LNCaP clone FGC (cell line): ENCODE results near the gene STXBP4.
A peak's percentile ranks its signal among the peaks of the same experiment; 100 is the strongest.

Experiments
- DNase-seq: peaks from one replicate; pipeline ENCODE4 v3.0.0-alpha.2; 2011; ENCODE audit warnings: low read depth
- H3K4me3 ChIP-seq: 2 replicates; pipeline ENCODE4 v1.5.1; 2011; ENCODE audit warnings: mild to moderate bottlenecking, low read depth, low read length, control low read depth
- CTCF ChIP-seq: IDR thresholded peaks from 2 replicates; pipeline ENCODE4 v1.5.1; 2012; ENCODE audit warnings: mild to moderate bottlenecking; ENCODE audit not compliant: control insufficient read depth, insufficient read depth; ENCODE audit errors: extremely low read depth

Gene STXBP4

DNA sequence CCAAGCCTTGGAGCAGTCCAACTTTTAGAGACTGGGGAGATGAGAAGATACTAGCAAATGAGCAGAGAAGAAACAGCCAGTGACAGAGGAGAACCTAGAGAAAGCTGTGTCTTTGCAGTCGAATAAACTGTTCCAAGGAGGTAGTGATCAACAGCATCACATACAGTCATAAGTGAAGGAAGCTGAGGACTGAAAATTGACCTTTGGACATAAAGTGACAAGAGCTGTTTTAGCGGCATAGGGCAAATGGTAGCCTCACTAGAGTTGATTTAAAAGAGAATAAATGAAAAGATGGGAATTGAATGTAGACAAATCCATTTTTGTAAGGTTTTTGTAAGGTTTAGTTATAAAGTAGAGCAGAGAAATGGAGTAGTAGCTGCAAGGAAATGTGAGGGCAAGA is 165.0 kb downstream of the STXBP4 start:
- H3K4me3 ChIP-seq: no peak overlapping the region
- DNase-seq: no peak
- no peak for TF ChIP-seq CTCF

DNA sequence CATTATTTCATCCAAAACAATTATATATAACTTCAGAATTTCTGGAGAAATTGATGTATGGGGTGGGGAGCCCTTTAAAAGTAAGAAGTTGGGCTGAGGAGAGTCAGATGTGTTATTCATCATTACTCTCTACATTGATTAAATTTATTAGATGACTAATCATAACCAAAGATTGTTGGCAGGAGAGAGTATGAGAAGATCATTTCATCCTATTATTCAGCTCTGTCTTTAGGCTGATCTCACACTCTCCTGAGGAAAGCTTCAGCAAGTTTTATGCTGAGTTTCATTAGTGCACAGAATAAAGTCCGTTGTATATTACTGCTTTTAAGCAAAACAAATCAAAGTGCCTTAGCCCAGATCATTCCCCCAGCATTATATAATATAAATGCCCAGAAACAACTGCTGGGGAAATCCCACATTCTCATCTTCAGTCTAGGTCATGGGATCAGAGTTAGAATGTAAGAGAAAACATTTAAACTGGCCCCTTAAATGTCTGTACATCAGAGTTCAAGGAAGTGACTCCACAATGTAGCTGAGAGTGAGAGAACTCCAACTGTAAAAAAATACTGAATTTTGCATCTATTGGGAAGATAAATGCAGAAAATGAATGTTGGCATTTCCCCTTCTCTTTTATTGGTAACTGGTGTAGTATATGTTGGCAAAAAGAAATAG is 166.1 kb downstream of the STXBP4 start:
- DNase-seq: no peak
- no peak overlapping the region for H3K4me3 ChIP-seq
- TF ChIP-seq CTCF: no peak

DNA sequence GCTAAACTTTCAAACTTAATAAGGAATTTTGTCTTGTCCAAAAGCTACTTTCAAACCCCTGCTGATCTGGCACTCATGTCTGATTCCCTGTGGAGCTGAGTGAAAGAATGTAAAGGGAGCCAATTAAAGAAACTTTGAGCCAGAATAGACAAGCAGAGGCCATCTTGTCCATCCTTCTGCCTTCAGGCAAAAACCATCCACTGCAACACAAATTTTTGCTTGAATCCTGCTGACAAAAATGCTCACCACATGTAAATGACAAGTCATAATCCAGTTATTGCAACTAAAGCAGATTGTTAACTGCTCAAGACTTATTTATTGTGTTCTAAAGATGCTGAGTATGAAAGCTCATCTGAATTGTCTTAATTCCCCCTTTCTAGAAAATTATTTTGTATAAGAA is 172.2 kb downstream of the STXBP4 start:
- no peak overlapping the region for H3K4me3 ChIP-seq
- no peak for DNase-seq
- TF ChIP-seq CTCF: no peak

DNA sequence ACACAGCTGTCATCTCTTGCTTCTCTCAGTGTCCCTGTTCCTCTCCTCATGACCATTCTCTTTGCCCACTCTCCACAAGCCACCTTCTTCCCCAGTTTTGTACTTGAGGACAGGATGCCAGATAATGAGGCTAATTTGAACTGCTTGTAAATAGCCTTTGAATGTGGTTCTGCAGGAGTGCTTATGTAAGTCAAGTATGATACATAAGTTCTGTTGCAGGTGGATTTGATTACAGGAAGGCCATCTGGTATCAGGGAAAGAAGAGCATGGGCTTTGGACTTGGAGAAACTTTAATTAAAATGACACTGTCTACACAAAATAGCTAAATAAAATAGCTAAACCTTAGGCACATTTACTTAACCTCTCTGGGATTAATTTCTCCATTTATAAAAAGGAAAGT is 176.0 kb downstream of the STXBP4 start:
- DNase-seq: no peak
- TF ChIP-seq CTCF: no peak
- no peak overlapping the region for H3K4me3 ChIP-seq

DNA sequence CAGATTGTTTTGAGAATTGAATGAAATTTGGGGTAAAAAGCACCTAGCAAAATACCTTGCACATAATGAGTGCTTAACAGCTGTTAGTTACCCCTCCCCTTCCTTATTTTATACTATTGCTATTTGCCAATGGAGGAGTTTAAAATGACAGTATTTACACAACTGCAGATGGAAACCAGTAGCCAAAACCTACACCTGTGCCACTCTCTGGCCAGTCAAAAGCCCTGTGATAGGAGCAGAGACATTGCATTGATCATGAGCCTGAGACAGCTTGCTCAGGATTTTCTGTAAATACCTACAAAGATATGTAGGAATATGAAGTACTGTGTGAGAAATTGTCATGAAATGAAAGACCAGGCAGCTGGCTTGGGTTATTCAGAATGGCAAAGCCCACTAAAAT is 180.9 kb downstream of the STXBP4 start:
- TF ChIP-seq CTCF: no peak
- no peak for DNase-seq
- H3K4me3 ChIP-seq: no peak overlapping the region

GRCh38 chr17:55152236-55152635 is 183.7 kb downstream of the STXBP4 start:
- no peak for DNase-seq
- TF ChIP-seq CTCF: no peak
- no peak overlapping the region for H3K4me3 ChIP-seq

DNA sequence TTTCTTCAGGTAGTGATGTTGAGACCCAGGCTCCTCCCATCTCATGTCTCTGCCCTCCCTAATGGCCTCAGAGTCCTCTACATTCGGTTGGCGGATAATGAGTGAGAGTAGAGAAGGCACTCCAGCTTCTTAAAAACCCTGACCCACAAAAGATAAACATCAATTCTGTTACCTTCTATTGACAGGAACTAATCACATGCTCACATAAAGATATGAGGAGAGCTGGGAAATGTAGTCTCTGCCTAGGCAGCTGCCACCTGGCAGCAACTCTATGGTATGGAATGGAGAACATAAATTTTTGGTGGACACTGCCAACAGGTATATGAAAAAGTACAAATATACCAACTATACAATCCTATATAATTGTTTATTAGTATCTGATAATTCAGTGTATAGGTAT is 185.5 kb downstream of the STXBP4 start:
- H3K4me3 ChIP-seq: no peak overlapping the region
- peak; percentile 90 for DNase-seq
- no peak for TF ChIP-seq CTCF
